Body of pancreas (tissue), 4 donors: Measurements from ENCODE around the gene APLP2.
"Not testable (repeated sequence)": the region's sequence is repeated elsewhere in the genome, so short reads cannot be mapped to it uniquely, and the experiment has no call there.

Source experiments
- POLR2A ChIP-seq, 3 donors: fragments of 450-650 bp; IDR thresholded peaks; one replicate each; pipeline ENCODE4 v1.6.1; 2016; ENCODE audit warnings: antibody characterized with exemption in 3 of 3, mild to moderate bottlenecking in 2 of 3
- TF ChIP-seq, protein P1 (sequence below), 7 experiments: fragments of 450-650 bp in 4 of 7; fragments of 200-600 bp in 3 of 7; sonication (generic) in 3 of 7; IDR thresholded peaks; one replicate each; pipeline ENCODE4 v1.5.1; 2016 to 2019; ENCODE audit warnings: antibody characterized with exemption in 7 of 7

DNA sequence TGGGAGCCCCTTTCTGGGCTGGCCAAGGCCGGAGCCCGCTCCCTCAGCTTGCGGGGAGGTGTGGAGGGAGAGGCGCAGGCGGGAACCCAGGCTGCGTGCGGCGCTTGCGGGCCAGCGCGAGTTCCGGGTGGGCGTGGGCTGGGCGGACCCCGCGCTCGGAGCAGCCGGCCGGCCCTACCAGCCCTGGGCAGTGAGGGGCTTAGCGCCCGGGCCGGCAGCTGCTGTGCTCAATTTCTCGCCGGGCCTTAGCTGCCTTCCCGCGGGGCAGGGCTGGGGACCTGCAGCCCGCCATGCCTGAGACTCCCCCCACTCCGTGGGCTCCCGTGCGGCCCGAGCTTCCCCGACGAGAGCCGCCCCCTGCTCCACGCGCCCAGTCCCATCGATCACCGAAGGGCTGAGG lies 48.1 kb upstream of the APLP2 start:
- TF ChIP-seq, protein P1, sequence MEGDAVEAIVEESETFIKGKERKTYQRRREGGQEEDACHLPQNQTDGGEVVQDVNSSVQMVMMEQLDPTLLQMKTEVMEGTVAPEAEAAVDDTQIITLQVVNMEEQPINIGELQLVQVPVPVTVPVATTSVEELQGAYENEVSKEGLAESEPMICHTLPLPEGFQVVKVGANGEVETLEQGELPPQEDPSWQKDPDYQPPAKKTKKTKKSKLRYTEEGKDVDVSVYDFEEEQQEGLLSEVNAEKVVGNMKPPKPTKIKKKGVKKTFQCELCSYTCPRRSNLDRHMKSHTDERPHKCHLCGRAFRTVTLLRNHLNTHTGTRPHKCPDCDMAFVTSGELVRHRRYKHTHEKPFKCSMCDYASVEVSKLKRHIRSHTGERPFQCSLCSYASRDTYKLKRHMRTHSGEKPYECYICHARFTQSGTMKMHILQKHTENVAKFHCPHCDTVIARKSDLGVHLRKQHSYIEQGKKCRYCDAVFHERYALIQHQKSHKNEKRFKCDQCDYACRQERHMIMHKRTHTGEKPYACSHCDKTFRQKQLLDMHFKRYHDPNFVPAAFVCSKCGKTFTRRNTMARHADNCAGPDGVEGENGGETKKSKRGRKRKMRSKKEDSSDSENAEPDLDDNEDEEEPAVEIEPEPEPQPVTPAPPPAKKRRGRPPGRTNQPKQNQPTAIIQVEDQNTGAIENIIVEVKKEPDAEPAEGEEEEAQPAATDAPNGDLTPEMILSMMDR (IDR thresholded peaks at IDR 0.05), result not testable (repeated sequence)
- not testable (repeated sequence) for TF ChIP-seq POLR2A (IDR thresholded peaks at IDR 0.05)
